OCI-LY1 (cell line): ENCODE measurements around the gene PLBD2.

Experiments
- EZH2 ChIP-seq: fragments of 200-600 bp; sonication (generic), shearing (Covaris generic); IDR thresholded peaks from 2 replicates; pipeline ENCODE4 v1.8.0; 2017; ENCODE audit warnings: borderline replicate concordance, mixed run types, mild to moderate bottlenecking, antibody characterized with exemption, low read length, moderate library complexity, mixed read lengths
- TF ChIP-seq, protein P1 (sequence below): fragments of 200-600 bp; sonication (generic), shearing (Covaris generic); IDR thresholded peaks from 2 replicates; pipeline ENCODE4 v1.5.1; 2017; ENCODE audit warnings: mild to moderate bottlenecking, antibody characterized with exemption, low read length, moderate library complexity, mixed read lengths

DNA sequence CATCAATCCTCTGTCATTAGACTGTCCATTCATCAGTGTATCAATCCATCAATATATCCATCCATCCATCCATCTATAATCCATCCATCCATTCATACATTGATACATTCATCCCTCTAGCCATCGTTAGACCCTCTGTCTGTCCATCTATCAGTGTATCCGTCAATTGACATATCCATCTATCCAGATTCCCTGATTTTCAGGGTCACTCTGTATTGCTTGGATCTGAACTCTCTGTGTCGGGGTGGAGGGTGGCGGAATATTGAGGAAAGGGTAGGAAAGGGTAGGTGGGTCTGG, 80.9 kb downstream of the PLBD2 start:
- TF ChIP-seq, protein P1, sequence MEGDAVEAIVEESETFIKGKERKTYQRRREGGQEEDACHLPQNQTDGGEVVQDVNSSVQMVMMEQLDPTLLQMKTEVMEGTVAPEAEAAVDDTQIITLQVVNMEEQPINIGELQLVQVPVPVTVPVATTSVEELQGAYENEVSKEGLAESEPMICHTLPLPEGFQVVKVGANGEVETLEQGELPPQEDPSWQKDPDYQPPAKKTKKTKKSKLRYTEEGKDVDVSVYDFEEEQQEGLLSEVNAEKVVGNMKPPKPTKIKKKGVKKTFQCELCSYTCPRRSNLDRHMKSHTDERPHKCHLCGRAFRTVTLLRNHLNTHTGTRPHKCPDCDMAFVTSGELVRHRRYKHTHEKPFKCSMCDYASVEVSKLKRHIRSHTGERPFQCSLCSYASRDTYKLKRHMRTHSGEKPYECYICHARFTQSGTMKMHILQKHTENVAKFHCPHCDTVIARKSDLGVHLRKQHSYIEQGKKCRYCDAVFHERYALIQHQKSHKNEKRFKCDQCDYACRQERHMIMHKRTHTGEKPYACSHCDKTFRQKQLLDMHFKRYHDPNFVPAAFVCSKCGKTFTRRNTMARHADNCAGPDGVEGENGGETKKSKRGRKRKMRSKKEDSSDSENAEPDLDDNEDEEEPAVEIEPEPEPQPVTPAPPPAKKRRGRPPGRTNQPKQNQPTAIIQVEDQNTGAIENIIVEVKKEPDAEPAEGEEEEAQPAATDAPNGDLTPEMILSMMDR: no peak
- TF ChIP-seq EZH2: no peak
